ENCODE results near the gene CTTNBP2.

GRCh38 chr7:117661328-117661727, 211.9 kb downstream of the CTTNBP2 start:
- TF ChIP-seq CTCF (IDR thresholded peaks at IDR 0.05) (no peak), ZNF302 (CRISPR knock-in tag; IDR thresholded peaks at IDR 0.05) (no peak), BHLHE40 (IDR thresholded peaks at IDR 0.05; ENCODE audit: low read depth, low read length) (no peak), ZFP36 (IDR thresholded peaks at IDR 0.05; ENCODE audit: borderline replicate concordance, partially characterized antibody) (no peak), POLR2A (IDR thresholded peaks at IDR 0.05; ENCODE audit: low read length) (no peak), CEBPB (IDR thresholded peaks at IDR 0.05) (no peak), NR3C1 (IDR thresholded peaks at IDR 0.05) (no peak), REST (IDR thresholded peaks at IDR 0.05) (no peak), CBX2 (IDR thresholded peaks at IDR 0.05; ENCODE audit: borderline replicate concordance, low read depth) (no peak), EHMT2 (IDR thresholded peaks at IDR 0.05; ENCODE audit: low read depth) (no peak), TP53 (CRISPR knock-in tag; IDR thresholded peaks at IDR 0.05) (no peak), CHD2 (IDR thresholded peaks at IDR 0.05; ENCODE audit: low read length, partially characterized antibody) (no peak), JUNB (IDR thresholded peaks at IDR 0.05) (no peak), HOXB5 (CRISPR knock-in tag; IDR thresholded peaks at IDR 0.05) (no peak)

All from A549 (cell line).